Panc1 (cell line): ENCODE data around the gene ACSL6. TPM values are rescaled to one million over a fixed set of nuclear protein-coding genes. Genes with fewer than 3 reads are reported as not detected.

ENCODE experiments used
- ATAC-seq: fragments of 200-7000 bp; cut with Tn5 transposase; 2 replicates; pipeline ENCODE4 v1.9.1; 2020; ENCODE audit warnings: mild to moderate bottlenecking, moderate library complexity
- BruUV-seq: library from RNA; stranded (reverse); fragments of 400-500 nt; replicated peaks from 2 replicates; lab custom pipeline; 2021; lab: Mats Ljungman, UMichigan
- CTCF ChIA-PET: fragments of 300-600 bp; sonication (Branson Sonifier 250); formaldehyde crosslinking; loops from one replicate; lab custom pipeline; 2022; ENCODE audit warnings: antibody characterized with exemption; lab: Charles Lee
- POLR2A ChIA-PET: fragments of 300-600 bp; sonication (Branson Sonifier 250); formaldehyde crosslinking; loops from one replicate; lab custom pipeline; 2022; ENCODE audit warnings: antibody characterized with exemption; lab: Charles Lee
- DNase-seq: peaks from one replicate; pipeline ENCODE4 v3.0.0-alpha.2; 2010; ENCODE audit warnings: low read depth, low spot score
- H3K27ac ChIP-seq: 2 replicates; pipeline ENCODE4 v1.5.1; 2011; ENCODE audit warnings: mild to moderate bottlenecking, low read length, inconsistent platforms
- H3K27me3 ChIP-seq: fragments of 200-500 bp; sonication (Bioruptor generic); 2 replicates; pipeline ENCODE4 v1.6.0; 2014; ENCODE audit warnings: low read length, inconsistent platforms; ENCODE audit not compliant: control insufficient read depth, insufficient read depth
- H3K36me3 ChIP-seq: fragments of 200-500 bp; sonication (Bioruptor generic); 2 replicates; pipeline ENCODE4 v1.5.1; 2014; ENCODE audit warnings: inconsistent platforms, mild to moderate bottlenecking, low read length, moderate library complexity; ENCODE audit not compliant: control insufficient read depth, insufficient read depth
- H3K4me1 ChIP-seq: 2 replicates; pipeline ENCODE4 v1.5.1; 2011; ENCODE audit warnings: inconsistent platforms, mild to moderate bottlenecking, low read length, moderate library complexity; ENCODE audit not compliant: control insufficient read depth, insufficient read depth
- H3K4me3 ChIP-seq, 2 experiments: 2 replicates each; pipeline ENCODE4 v1.5.1; 2011 to 2012; ENCODE audit warnings: low read depth in 2 of 2, low read length in 2 of 2, mild to moderate bottlenecking in 2 of 2, inconsistent platforms in 1 of 2, moderate library complexity in 1 of 2
- H3K9me3 ChIP-seq: fragments of 200-500 bp; sonication (Bioruptor generic); 2 replicates; pipeline ENCODE4 v1.5.1; 2014; ENCODE audit warnings: low read depth, mild to moderate bottlenecking, inconsistent platforms, low read length, moderate library complexity; ENCODE audit not compliant: control insufficient read depth, insufficient read depth
- CTCF ChIP-seq: fragments of 450-650 bp; IDR thresholded peaks from 2 replicates; pipeline ENCODE4 v1.5.1; 2017; ENCODE audit warnings: mild to moderate bottlenecking
- POLR2AphosphoS5 ChIP-seq: IDR thresholded peaks from 2 replicates; pipeline ENCODE4 v1.6.1; 2012; ENCODE audit warnings: mild to moderate bottlenecking, low read depth, low read length, moderate library complexity
- SIN3A ChIP-seq: IDR thresholded peaks from 2 replicates; pipeline ENCODE4 v1.6.1; 2012; ENCODE audit warnings: low read depth, mild to moderate bottlenecking, low read length, moderate library complexity, borderline replicate concordance; ENCODE audit not compliant: insufficient read depth
- TCF7L2 ChIP-seq: IDR thresholded peaks from 2 replicates; pipeline ENCODE4 v1.6.1; 2011; ENCODE audit warnings: mild to moderate bottlenecking, low read depth, low read length, inconsistent platforms
- in situ Hi-C: cut with HindIII; loops from 2 replicates; pipeline ENCODE4 v1.10.0; 2016; ENCODE audit warnings: low sequenced_read_pairs, low pct_unique_long_range_greater_than_20kb
- intact Hi-C: fragments of 100-400 bp; cut with micrococcal nuclease; formaldehyde crosslinking; loops from one replicate; pipeline ENCODE4 v1.10.0; 2022; ENCODE audit not compliant: unreplicated experiment
- total RNA-seq: library from RNA; stranded (reverse); gene quantifications from one replicate; pipeline ENCODE4 v1.2.1, GENCODE V29; 2021; ENCODE audit not compliant: unreplicated experiment
- TF ChIP-seq, protein P1 (sequence below), 2 experiments: IDR thresholded peaks; 2 replicates each; pipeline ENCODE4 v1.6.1; 2011 to 2012; ENCODE audit warnings: low read depth in 2 of 2, control low read depth in 1 of 2, low read length in 1 of 2, mild to moderate bottlenecking in 1 of 2, moderate library complexity in 1 of 2; ENCODE audit not compliant: insufficient read depth in 1 of 2

ACSL6 gene
- total RNA-seq, 1 experiment from 2014 or later, result 0.18 TPM

- BruUV-seq, result no TSS peak
Observed at GRCh38 chr5:132044207-132044606, 32.7 kb upstream of the ACSL6 start.

DNA sequence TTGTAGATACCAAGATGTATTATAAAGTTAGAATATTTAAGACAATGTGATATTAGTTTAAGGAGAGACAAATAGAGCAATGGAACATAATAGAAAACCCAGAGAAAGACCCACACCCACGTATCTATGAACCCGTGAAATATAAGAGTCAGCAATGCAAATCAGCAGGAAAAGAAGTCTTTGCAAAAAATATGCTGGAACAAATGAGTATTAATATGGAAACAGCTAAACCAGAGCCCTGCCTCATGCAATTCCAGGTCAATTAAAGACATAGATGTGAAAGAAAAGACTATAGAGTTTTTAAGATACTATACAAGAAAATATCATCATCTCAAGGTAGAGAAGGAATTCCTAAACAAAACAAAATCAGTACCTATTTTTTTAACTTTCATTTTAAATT, 25.9 kb upstream of the ACSL6 start:
- TF ChIP-seq CTCF, result no peak
- TF ChIP-seq POLR2AphosphoS5, result no peak
- TF ChIP-seq SIN3A, result no peak
- Histone ChIP-seq H3K4me3 (no peak overlapping the region), H3K36me3 (no peaks in the 10 kb centered on the region), H3K27ac (no peak overlapping the region), H3K9me3 (no peaks in the 10 kb centered on the region), H3K27me3 (peaks cover 20% of the 10 kb centered on the region), H3K4me1 (no peaks in the 10 kb centered on the region)
- CTCF ChIA-PET, result no interaction called here
- POLR2A ChIA-PET, result no interaction called here
- in situ Hi-C loops, result no loop called here
- BruUV-seq, result no TSS peak
- DNase-seq (no peak), ATAC-seq (no peak)
- intact Hi-C loops, result no loop called here

More at GRCh38 chr5:132044207-132044606, 32.7 kb upstream of the ACSL6 start:
- in situ Hi-C loops (no loop called here), intact Hi-C loops (no loop called here)
- ATAC-seq (no peak), DNase-seq (no peak)
- Histone ChIP-seq H3K27me3 (peaks cover 2% of the 10 kb centered on the region), H3K4me1 (no peaks in the 10 kb centered on the region), H3K4me3 (no peak overlapping the region), H3K27ac (no peak overlapping the region), H3K9me3 (no peaks in the 10 kb centered on the region), H3K36me3 (no peaks in the 10 kb centered on the region)
- ChIA-PET POLR2A (no interaction called here), CTCF (no interaction called here)
- TF ChIP-seq POLR2AphosphoS5 (no peak), TCF7L2 (no peak), CTCF (no peak), SIN3A (no peak)
- TF ChIP-seq, protein P1, sequence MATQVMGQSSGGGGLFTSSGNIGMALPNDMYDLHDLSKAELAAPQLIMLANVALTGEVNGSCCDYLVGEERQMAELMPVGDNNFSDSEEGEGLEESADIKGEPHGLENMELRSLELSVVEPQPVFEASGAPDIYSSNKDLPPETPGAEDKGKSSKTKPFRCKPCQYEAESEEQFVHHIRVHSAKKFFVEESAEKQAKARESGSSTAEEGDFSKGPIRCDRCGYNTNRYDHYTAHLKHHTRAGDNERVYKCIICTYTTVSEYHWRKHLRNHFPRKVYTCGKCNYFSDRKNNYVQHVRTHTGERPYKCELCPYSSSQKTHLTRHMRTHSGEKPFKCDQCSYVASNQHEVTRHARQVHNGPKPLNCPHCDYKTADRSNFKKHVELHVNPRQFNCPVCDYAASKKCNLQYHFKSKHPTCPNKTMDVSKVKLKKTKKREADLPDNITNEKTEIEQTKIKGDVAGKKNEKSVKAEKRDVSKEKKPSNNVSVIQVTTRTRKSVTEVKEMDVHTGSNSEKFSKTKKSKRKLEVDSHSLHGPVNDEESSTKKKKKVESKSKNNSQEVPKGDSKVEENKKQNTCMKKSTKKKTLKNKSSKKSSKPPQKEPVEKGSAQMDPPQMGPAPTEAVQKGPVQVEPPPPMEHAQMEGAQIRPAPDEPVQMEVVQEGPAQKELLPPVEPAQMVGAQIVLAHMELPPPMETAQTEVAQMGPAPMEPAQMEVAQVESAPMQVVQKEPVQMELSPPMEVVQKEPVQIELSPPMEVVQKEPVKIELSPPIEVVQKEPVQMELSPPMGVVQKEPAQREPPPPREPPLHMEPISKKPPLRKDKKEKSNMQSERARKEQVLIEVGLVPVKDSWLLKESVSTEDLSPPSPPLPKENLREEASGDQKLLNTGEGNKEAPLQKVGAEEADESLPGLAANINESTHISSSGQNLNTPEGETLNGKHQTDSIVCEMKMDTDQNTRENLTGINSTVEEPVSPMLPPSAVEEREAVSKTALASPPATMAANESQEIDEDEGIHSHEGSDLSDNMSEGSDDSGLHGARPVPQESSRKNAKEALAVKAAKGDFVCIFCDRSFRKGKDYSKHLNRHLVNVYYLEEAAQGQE (IDR thresholded peaks at IDR 0.05; ENCODE audit: insufficient read depth in 1 of 2, low read depth in 2 of 2, low read length in 1 of 2), result no peak
